Smooth muscle cell (in vitro differentiated cells): ENCODE data around the gene MROH2B. TPM values are rescaled to one million over a fixed set of nuclear protein-coding genes. Genes with fewer than 3 reads are reported as not detected.

ENCODE experiments used
- DNase-seq: peaks from one replicate; lab custom pipeline; 2025; ENCODE audit not compliant: unreplicated experiment; lab: John Stamatoyannopoulos, UW
- H2AFZ ChIP-seq: fragments of 200-600 bp; sonication (generic); 2 replicates; pipeline ENCODE4 v1.6.0; 2016; ENCODE audit warnings: antibody characterized with exemption, low read depth, mild to moderate bottlenecking
- H3F3A ChIP-seq: fragments of 200-600 bp; sonication (generic); 2 replicates; pipeline ENCODE4 v1.6.0; 2017; ENCODE audit warnings: antibody characterized with exemption, low read depth
- H3K27ac ChIP-seq: fragments of 200-600 bp; sonication (generic); 2 replicates; pipeline ENCODE4 v1.5.1; 2016; ENCODE audit warnings: low read depth, mild to moderate bottlenecking
- H3K27me3 ChIP-seq: fragments of 200-600 bp; sonication (generic); 2 replicates; pipeline ENCODE4 v1.6.1; 2016; ENCODE audit warnings: low read depth, mild to moderate bottlenecking
- H3K36me3 ChIP-seq: fragments of 200-600 bp; sonication (generic); 2 replicates; pipeline ENCODE4 v1.5.1; 2016; ENCODE audit warnings: low read depth
- H3K4me1 ChIP-seq: fragments of 200-600 bp; sonication (generic); 2 replicates; pipeline ENCODE4 v1.5.1; 2016; ENCODE audit warnings: low read depth
- H3K4me2 ChIP-seq: fragments of 200-600 bp; sonication (generic); 2 replicates; pipeline ENCODE4 v1.6.0; 2016; ENCODE audit warnings: mild to moderate bottlenecking
- H3K4me3 ChIP-seq: fragments of 200-600 bp; sonication (generic); 2 replicates; pipeline ENCODE4 v1.5.1; 2016; ENCODE audit warnings: mild to moderate bottlenecking
- H3K79me2 ChIP-seq: fragments of 200-600 bp; sonication (generic); 2 replicates; pipeline ENCODE4 v1.6.0; 2016; ENCODE audit warnings: low read depth, mild to moderate bottlenecking
- H3K9ac ChIP-seq: fragments of 200-600 bp; sonication (generic); 2 replicates; pipeline ENCODE4 v1.6.0; 2016; ENCODE audit warnings: low read depth
- H3K9me3 ChIP-seq: fragments of 200-600 bp; sonication (generic); replicated peaks from 2 replicates; pipeline ENCODE4 v1.5.1; 2016; ENCODE audit warnings: low read depth
- H4K20me1 ChIP-seq: fragments of 200-600 bp; sonication (generic); 2 replicates; pipeline ENCODE4 v1.6.0; 2016; ENCODE audit warnings: low read depth
- CTCF ChIP-seq: fragments of 200-600 bp; sonication (generic); IDR thresholded peaks from 2 replicates; pipeline ENCODE4 v1.5.1; 2017; ENCODE audit warnings: borderline replicate concordance, mild to moderate bottlenecking, antibody characterized with exemption; ENCODE audit not compliant: insufficient read depth, poor library complexity, severe bottlenecking
- WGBS: methylation state at CpG from one replicate; pipeline ENCODE4 v1.1.7; 2016; ENCODE audit warnings: low lambda C conversion rate; 5-methylcytosine and 5-hydroxymethylcytosine counted together
- polyA plus RNA-seq: library from polyadenylated mRNA; unstranded; fragments of >200 nt; fragmentation: Nextera tagmentation; extraction: Ambion mirVana; gene quantifications from 2 replicates; pipeline ENCODE4 v1.2.1, GENCODE V29; 2016
- total RNA-seq: library from RNA; depleted of rRNA; stranded (reverse); fragments of >200 nt; gene quantifications from 2 replicates; pipeline ENCODE4 v1.2.3, GENCODE V29; 2014

MROH2B gene
- not detected in 2 replicates for total RNA-seq
- polyA plus RNA-seq = not detected in 2 replicates

DNA sequence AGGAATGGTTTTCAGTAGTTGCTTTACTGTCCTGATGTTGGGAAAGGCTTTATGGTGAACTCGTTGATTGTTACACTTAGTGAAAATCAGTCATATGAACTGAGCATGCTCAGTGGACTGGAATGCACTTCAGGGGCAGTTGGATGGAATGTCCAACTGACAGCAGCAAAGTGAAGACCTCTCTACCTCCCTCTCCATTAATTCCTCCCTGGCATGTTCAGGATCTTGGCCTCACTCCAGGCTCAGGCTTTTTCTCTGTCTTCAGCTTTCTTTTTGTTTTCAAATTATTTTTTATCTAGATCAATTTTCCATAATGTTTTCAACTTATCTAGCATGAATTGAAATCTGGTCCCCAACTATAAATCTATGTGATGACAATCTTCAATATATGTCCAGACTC, at the start of gene MROH2B:
MROH2B (minus strand) TSS at position 101 of the 400 bp plus-strand sequence. CDS start 490 bp downstream, outside the sequence.
- no peak for TF ChIP-seq CTCF
- Histone ChIP-seq H3F3A (no peaks in the 10 kb centered on the region), H3K27ac (no peak within 1 kb of the TSS), H3K4me3 (no peak within 1 kb of the TSS), H2AFZ (no peak within 1 kb of the TSS), H3K4me1 (no peaks in the 10 kb centered on the region), H3K79me2 (no peaks in the 10 kb centered on the region), H3K27me3 (no peaks in the 10 kb centered on the region), H4K20me1 (no peaks in the 10 kb centered on the region), H3K9me3 (no peaks in the 10 kb centered on the region), H3K9ac (no peak within 1 kb of the TSS), H3K4me2 (no peak within 1 kb of the TSS), H3K36me3 (no peaks in the 10 kb centered on the region)
- no peak for DNase-seq
- 79% methylated on average over 1 of the region's 1 CpG for WGBS

DNA sequence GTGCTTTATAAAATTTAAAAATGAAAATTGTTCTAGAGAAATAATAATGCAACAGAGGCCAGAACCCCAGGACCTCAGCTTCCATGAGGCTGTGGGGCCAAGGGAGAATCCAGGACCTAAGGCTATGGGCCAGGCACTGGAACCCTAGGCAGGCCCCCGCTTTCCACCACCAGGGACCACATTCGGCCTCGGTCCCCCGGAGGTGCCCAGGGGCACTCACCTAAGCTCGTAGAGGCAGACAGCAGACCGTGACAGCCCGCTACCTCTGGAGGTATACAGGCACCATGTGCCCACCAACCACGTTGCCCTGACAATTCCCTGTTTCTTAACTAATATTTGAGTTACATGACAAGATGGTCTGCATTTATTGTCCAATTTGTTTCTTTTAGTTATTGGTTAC, 49.5 kb upstream of the MROH2B start:
- Histone ChIP-seq H3K27me3 (no peaks in the 10 kb centered on the region), H3K27ac (no peak overlapping the region), H3K9me3 (no peaks in the 10 kb centered on the region), H3K4me2 (no peak overlapping the region), H3K36me3 (no peaks in the 10 kb centered on the region), H3K4me3 (no peak overlapping the region), H3K79me2 (no peaks in the 10 kb centered on the region), H3K4me1 (no peaks in the 10 kb centered on the region), H3F3A (no peaks in the 10 kb centered on the region), H3K9ac (no peak overlapping the region), H4K20me1 (no peaks in the 10 kb centered on the region), H2AFZ (no peak overlapping the region)
- TF ChIP-seq CTCF = no peak
- no peak for DNase-seq
- WGBS = 81% methylated on average over 8 of the region's 8 CpGs

DNA sequence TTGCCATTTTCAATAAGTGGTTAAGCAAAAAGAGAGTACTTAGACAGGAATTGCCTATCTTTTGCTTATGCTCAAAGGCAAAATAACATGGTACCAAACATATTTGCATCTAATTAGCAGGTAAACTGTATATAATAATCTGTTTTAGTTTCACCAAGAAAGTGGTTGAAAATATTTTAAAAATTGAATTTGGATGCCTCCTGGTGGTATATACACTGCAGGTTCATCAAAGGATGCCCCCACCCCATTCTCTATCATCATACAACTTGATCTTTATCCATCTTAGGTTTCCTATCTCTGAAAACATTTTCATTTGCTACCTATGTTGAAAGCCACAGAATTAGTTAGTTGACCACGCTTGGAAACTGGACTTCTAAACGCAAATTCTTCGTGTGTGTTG, 47.0 kb upstream of the MROH2B start:
- Histone ChIP-seq H3K4me3 (no peak overlapping the region), H2AFZ (no peak overlapping the region), H4K20me1 (no peaks in the 10 kb centered on the region), H3K27ac (no peak overlapping the region), H3K9ac (no peak overlapping the region), H3K4me1 (no peaks in the 10 kb centered on the region), H3K36me3 (no peaks in the 10 kb centered on the region), H3K9me3 (no peaks in the 10 kb centered on the region), H3K4me2 (no peak overlapping the region), H3F3A (no peaks in the 10 kb centered on the region), H3K27me3 (no peaks in the 10 kb centered on the region), H3K79me2 (no peaks in the 10 kb centered on the region)
- no peak for TF ChIP-seq CTCF
- DNase-seq = no peak
- WGBS = 90% methylated on average over 3 of the region's 3 CpGs

GRCh38 chr5:41115281-41115680, 44.1 kb upstream of the MROH2B start:
- Histone ChIP-seq H3F3A (no peaks in the 10 kb centered on the region), H4K20me1 (no peaks in the 10 kb centered on the region), H3K36me3 (no peaks in the 10 kb centered on the region), H3K9ac (no peak overlapping the region), H3K4me3 (no peak overlapping the region), H3K9me3 (no peaks in the 10 kb centered on the region), H3K27me3 (no peaks in the 10 kb centered on the region), H3K27ac (peak overlapping the region; percentile 46), H2AFZ (no peak overlapping the region), H3K79me2 (no peaks in the 10 kb centered on the region), H3K4me1 (no peaks in the 10 kb centered on the region), H3K4me2 (no peak overlapping the region)
- TF ChIP-seq CTCF = no peak
- 63% methylated on average over 2 of the region's 2 CpGs for WGBS
- no peak for DNase-seq
